Activated T-cell treated with anti-CD3 and anti-CD28 coated beads for 24 hours (primary cell): ENCODE results near the gene ANKZF1.

Experiments
- DNase-seq: peaks from one replicate; pipeline ENCODE4 v3.0.0-alpha.2; 2020; ENCODE audit warnings: low read depth

ANKZF1 gene

GRCh38 chr2:219282943-219283581 lies 53.5 kb downstream of the ANKZF1 start:
- no peak for DNase-seq

- DNase-seq: no peak
Observed at GRCh38 chr2:219284501-219285372, 55.1 kb downstream of the ANKZF1 start.

- DNase-seq: no peak
Observed at GRCh38 chr2:219285373-219285735, 55.7 kb downstream of the ANKZF1 start.

GRCh38 chr2:219285894-219286425 lies 56.4 kb downstream of the ANKZF1 start:
- no peak for DNase-seq
